Measurements from ENCODE around the gene OR1N1. TPM values are rescaled to one million over a fixed set of nuclear protein-coding genes. Genes with fewer than 3 reads are reported as not detected.

The OR1N1 gene
- total RNA-seq = not detected in 2 replicates

DNA sequence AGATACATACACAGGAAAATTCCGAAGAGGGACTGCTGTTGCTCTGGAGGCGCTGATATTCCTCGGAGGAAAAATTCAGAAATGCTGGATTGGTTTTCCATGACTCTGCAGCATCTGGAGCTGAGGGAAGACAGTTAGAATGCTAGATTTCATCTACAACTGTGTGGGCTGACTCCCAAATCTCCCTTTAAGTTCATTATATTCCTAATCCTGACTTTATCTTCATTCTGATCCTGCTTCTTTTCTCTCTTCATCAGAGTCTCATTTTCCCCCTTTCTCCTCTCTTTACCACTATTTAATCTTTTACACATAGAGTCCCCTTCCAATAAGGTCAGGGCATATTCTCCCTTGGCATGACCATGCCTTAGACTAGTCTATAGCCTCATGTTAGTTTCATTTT, at the start of gene OR1N1:
Gene OR1N1, minus strand, starts transcription at position 101 of the 400 bp plus-strand sequence. Its CDS starts 0 bp downstream, at position 101.

DNA sequence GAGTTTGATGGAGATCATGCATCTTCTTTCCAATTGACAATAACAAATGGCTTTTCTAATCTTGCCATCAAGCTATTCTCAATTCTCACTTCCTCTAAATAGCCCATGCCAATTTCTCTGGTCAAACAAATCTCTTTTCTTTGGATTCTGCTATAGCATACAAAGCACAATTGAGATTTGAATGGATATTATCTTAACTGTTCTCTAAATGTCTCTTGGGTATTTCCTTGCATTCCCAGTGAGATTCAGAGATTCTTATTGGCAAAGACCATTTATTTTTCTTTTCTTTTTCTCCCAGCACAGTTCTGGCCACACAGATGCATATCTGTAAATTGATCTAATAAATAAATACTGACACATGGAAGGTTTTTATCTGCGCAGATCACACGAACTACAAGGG, 25.7 kb upstream of the OR1N1 start, which contains the start of gene OR1N2:
Gene OR1N2, plus strand, starts transcription at position 301 of the 400 bp plus-strand sequence. CDS start 100 bp downstream, outside the sequence.

GRCh38 chr9:122518841-122519240, 8.3 kb downstream of the OR1N1 start, which contains the start of gene OR1J4:
OR1J4 (plus strand) TSS chr9:122519141; CDS start chr9:122519141, 0 bp downstream.

DNA sequence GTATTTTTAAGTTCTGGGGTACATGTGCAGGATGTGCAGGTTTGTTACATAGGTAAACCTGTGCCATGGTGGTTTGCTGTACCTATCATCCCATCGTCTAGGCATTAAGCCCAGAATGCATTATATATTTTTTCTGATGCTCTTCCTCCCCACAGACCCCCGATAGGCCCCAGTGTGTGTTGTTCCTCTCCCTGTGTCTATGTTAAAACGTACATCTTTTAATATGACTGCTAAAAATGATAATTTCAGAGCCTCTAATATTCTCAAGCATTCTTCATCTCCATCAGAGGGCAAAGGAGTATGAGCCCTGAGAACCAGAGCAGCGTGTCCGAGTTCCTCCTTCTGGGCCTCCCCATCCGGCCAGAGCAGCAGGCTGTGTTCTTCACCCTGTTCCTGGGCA, 16.6 kb downstream of the OR1N1 start, which contains the start of gene OR1J2:
Gene OR1J2, plus strand, starts transcription at position 301 of the 400 bp plus-strand sequence. Its CDS starts 0 bp downstream, at position 301.

GRCh38 chr9:122477826-122478225, 49.3 kb downstream of the OR1N1 start, which contains the start of gene OR1J1:
OR1J1 (minus strand) TSS chr9:122477926; CDS start chr9:122477926, 0 bp downstream.

Other genes with a start within 250 kb of the OR1N1 start
- gene PTGS1, start 156.3 kb downstream of the OR1N1 start, total RNA-seq = 11.4 and 31.2 TPM in 2 replicates
- not detected in 2 replicates for gene OR1J1, start 49.4 kb downstream of the OR1N1 start, total RNA-seq
- gene OR1J2, start 16.5 kb downstream of the OR1N1 start, total RNA-seq = not detected in 2 replicates
- gene OR1J4, start 8.2 kb downstream of the OR1N1 start, total RNA-seq = not detected in 2 replicates
- 0.50 TPM in 1 of 2 replicates, not detected in the other for gene OR1N2, start 25.8 kb upstream of the OR1N1 start, total RNA-seq
- not detected in 2 replicates for gene OR1L8, start 56.1 kb upstream of the OR1N1 start, total RNA-seq
- not detected in 2 replicates for gene OR1Q1, start 87.4 kb upstream of the OR1N1 start, total RNA-seq
- not detected in 2 replicates for gene OR1B1, start 130.3 kb upstream of the OR1N1 start, total RNA-seq
- not detected in 2 replicates for gene OR1L1, start 134.4 kb upstream of the OR1N1 start, total RNA-seq
- gene OR1L3, start 147.8 kb upstream of the OR1N1 start, total RNA-seq = not detected in 2 replicates
- gene OR1L4, start 196.7 kb upstream of the OR1N1 start, total RNA-seq = not detected in 2 replicates
- gene OR1L6, start 215.0 kb upstream of the OR1N1 start, total RNA-seq = not detected in 2 replicates